ENCODE results near the gene RHBDL1. TPM values are rescaled to one million over a fixed set of nuclear protein-coding genes. Genes with fewer than 3 reads are reported as not detected.

RHBDL1 gene
- total RNA-seq, 1 donor from 2014 or later: 1.7 TPM

GRCh38 chr16:631808-632358 lies 43.6 kb upstream of the RHBDL1 start:
- no peak for DNase-seq (ENCODE audit: extremely low spot score in 2 of 2)
- Histone ChIP-seq H3K9me3 (no peaks in the 10 kb centered on the region), H3K4me3 (no peak overlapping the region), H3K36me3 (no peaks in the 10 kb centered on the region), H3K27ac (no peak overlapping the region), H3K4me1 (peaks cover 46% of the 10 kb centered on the region), H3K27me3 (no peaks in the 10 kb centered on the region)
- intact Hi-C loops (cut with DNase I): no loop called here
- TF ChIP-seq POLR2A (IDR thresholded peaks at IDR 0.05) (no peak), CTCF (IDR thresholded peaks at IDR 0.05) (no peak), POLR2AphosphoS5 (IDR thresholded peaks at IDR 0.05; ENCODE audit: insufficient read depth in 1 of 2, low read depth in 1 of 2) (no peak)

DNA sequence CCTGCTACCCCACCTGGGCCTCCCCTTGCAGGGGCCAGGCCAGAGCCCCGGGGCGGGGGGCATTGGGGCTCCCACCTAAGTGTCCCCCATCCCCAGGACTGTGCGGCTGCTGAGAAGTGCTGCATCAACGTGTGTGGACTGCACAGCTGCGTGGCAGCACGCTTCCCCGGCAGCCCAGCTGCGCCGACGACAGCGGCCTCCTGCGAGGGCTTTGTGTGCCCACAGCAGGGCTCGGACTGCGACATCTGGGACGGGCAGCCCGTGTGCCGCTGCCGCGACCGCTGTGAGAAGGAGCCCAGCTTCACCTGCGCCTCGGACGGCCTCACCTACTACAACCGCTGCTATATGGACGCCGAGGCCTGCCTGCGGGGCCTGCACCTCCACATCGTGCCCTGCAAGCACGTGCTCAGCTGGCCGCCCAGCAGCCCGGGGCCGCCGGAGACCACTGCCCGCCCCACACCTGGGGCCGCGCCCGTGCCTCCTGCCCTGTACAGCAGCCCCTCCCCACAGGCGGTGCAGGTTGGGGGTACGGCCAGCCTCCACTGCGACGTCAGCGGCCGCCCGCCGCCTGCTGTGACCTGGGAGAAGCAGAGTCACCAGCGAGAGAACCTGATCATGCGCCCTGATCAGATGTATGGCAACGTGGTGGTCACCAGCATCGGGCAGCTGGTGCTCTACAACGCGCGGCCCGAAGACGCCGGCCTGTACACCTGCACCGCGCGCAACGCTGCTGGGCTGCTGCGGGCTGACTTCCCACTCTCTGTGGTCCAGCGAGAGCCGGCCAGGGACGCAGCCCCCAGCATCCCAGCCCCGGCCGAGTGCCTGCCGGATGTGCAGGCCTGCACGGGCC lies 42.8 kb upstream of the RHBDL1 start:
- intact Hi-C loops (cut with DNase I): no loop called here
- Histone ChIP-seq H3K27ac (no peak overlapping the region), H3K9me3 (no peaks in the 10 kb centered on the region), H3K4me3 (no peak overlapping the region), H3K36me3 (no peaks in the 10 kb centered on the region), H3K27me3 (no peaks in the 10 kb centered on the region), H3K4me1 (peaks cover 45% of the 10 kb centered on the region)
- DNase-seq (ENCODE audit: extremely low spot score in 2 of 2): no peak
- no peak for TF ChIP-seq POLR2AphosphoS5 (IDR thresholded peaks at IDR 0.05; ENCODE audit: insufficient read depth in 1 of 2, low read depth in 1 of 2)
- TF ChIP-seq POLR2A (IDR thresholded peaks at IDR 0.05): no peak
- no peak for TF ChIP-seq CTCF (IDR thresholded peaks at IDR 0.05)

DNA sequence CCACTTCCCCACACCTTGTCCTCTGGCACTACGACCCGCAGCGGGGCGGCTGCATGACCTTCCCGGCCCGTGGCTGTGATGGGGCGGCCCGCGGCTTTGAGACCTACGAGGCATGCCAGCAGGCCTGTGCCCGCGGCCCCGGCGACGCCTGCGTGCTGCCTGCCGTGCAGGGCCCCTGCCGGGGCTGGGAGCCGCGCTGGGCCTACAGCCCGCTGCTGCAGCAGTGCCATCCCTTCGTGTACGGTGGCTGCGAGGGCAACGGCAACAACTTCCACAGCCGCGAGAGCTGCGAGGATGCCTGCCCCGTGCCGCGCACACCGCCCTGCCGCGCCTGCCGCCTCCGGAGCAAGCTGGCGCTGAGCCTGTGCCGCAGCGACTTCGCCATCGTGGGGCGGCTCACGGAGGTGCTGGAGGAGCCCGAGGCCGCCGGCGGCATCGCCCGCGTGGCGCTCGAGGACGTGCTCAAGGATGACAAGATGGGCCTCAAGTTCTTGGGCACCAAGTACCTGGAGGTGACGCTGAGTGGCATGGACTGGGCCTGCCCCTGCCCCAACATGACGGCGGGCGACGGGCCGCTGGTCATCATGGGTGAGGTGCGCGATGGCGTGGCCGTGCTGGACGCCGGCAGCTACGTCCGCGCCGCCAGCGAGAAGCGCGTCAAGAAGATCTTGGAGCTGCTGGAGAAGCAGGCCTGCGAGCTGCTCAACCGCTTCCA lies 42.0 kb upstream of the RHBDL1 start:
- DNase-seq (ENCODE audit: extremely low spot score in 2 of 2): no peak
- Histone ChIP-seq H3K4me1 (peaks cover 48% of the 10 kb centered on the region), H3K9me3 (no peaks in the 10 kb centered on the region), H3K36me3 (no peaks in the 10 kb centered on the region), H3K27ac (no peak overlapping the region), H3K27me3 (no peaks in the 10 kb centered on the region), H3K4me3 (no peak overlapping the region)
- intact Hi-C loops (cut with DNase I): no loop called here
- TF ChIP-seq POLR2AphosphoS5 (IDR thresholded peaks at IDR 0.05; ENCODE audit: insufficient read depth in 1 of 2, low read depth in 1 of 2): no peak
- TF ChIP-seq POLR2A (IDR thresholded peaks at IDR 0.05): no peak
- no peak for TF ChIP-seq CTCF (IDR thresholded peaks at IDR 0.05)

DNA sequence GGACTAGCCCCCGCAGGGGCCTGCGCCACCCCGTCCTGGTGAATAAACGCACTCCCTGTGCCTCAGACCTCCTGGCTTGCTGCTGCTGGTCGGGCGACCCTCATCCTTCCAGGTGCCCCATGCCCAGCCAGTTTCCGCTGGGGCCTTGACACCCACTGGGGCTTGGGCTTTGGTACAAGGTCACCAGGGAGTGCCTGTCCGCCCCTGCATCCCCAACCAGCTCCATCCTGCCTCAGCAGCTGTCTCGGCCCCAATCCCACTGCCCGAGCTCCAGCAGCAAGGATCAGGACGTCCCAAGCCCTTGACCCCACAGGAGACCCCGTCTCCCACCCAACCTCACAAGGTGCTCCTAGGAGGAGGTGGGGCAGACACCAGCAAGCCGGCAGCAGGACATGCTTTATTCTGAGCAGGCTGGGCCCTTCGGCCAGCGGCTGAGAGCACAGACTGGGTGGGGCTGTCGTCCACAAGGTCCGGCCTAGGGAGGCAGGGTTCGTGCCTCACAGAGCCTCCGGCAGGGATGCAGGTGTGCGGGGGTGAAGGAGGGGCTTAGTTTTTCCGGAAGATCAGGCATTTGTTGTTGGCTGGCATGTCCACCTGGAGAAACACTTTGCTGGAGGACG lies 41.3 kb upstream of the RHBDL1 start:
- intact Hi-C loops (cut with DNase I): no loop called here
- Histone ChIP-seq H3K27ac (no peak overlapping the region), H3K36me3 (no peaks in the 10 kb centered on the region), H3K9me3 (no peaks in the 10 kb centered on the region), H3K27me3 (no peaks in the 10 kb centered on the region), H3K4me3 (no peak overlapping the region), H3K4me1 (peaks cover 48% of the 10 kb centered on the region)
- DNase-seq (ENCODE audit: extremely low spot score in 2 of 2): no peak
- TF ChIP-seq CTCF (IDR thresholded peaks at IDR 0.05) (no peak), POLR2AphosphoS5 (IDR thresholded peaks at IDR 0.05; ENCODE audit: insufficient read depth in 1 of 2, low read depth in 1 of 2) (no peak), POLR2A (IDR thresholded peaks at IDR 0.05) (no peak)

Measured in vagina (tissue), 2 donors.